Keratinocyte (primary cell): ENCODE measurements around the gene GTF3C1. TPM values are rescaled to one million over a fixed set of nuclear protein-coding genes. Genes with fewer than 3 reads are reported as not detected.

Experiments used
- DNase-seq: peaks from one replicate; pipeline ENCODE4 v3.0.0-alpha.2; 2011; ENCODE audit warnings: low read depth, missing footprints, low spot score
- FAIRE-seq: peaks from 2 replicates; lab custom pipeline; 2011; peaks lifted over from hg19 to GRCh38; lab: Jason Lieb, UNC
- H2AFZ ChIP-seq: 2 replicates; pipeline ENCODE4 v1.6.0; 2012; ENCODE audit warnings: low read length, control low read depth, inconsistent platforms; ENCODE audit not compliant: control insufficient read depth
- H3K27ac ChIP-seq: 2 replicates; pipeline ENCODE4 v1.5.1; 2011; ENCODE audit warnings: low read length; ENCODE audit not compliant: control insufficient read depth, insufficient read depth
- H3K27me3 ChIP-seq: 3 replicates; pipeline ENCODE4 v1.6.0; 2011; ENCODE audit warnings: low read length; ENCODE audit not compliant: control insufficient read depth, insufficient read depth; ENCODE audit errors: extremely low read depth
- H3K36me3 ChIP-seq, 2 experiments: 2 replicates in 1 of 2; 3 replicates in 1 of 2; pipeline ENCODE4 v1.5.1; 2011; ENCODE audit warnings: low read length in 2 of 2, mild to moderate bottlenecking in 1 of 2; ENCODE audit not compliant: control insufficient read depth in 2 of 2, insufficient read depth in 2 of 2; ENCODE audit errors: extremely low read depth in 1 of 2
- H3K4me1 ChIP-seq: 3 replicates; pipeline ENCODE4 v1.5.1; 2011; ENCODE audit warnings: low read length; ENCODE audit not compliant: control insufficient read depth, insufficient read depth; ENCODE audit errors: extremely low read depth
- H3K4me2 ChIP-seq: 3 replicates; pipeline ENCODE4 v1.6.0; 2011; ENCODE audit warnings: low read depth, low read length; ENCODE audit not compliant: control insufficient read depth, insufficient read depth; ENCODE audit errors: extremely low read depth
- H3K4me3 ChIP-seq, 3 experiments: fragments of 200-600 bp in 1 of 3; sonication (generic) in 1 of 3; 2 replicates in 2 of 3; 3 replicates in 1 of 3; pipeline ENCODE4 v1.5.1; 2011 to 2016; ENCODE audit warnings: low read length in 3 of 3, mild to moderate bottlenecking in 3 of 3, control low read depth in 2 of 3, inconsistent platforms in 1 of 3, low read depth in 1 of 3, mixed read lengths in 1 of 3, mixed run types in 1 of 3, moderate library complexity in 1 of 3; ENCODE audit not compliant: control insufficient read depth in 2 of 3, insufficient read depth in 2 of 3; ENCODE audit errors: extremely low read depth in 1 of 3
- H3K79me2 ChIP-seq: 2 replicates; pipeline ENCODE4 v1.6.0; 2012; ENCODE audit warnings: low read length; ENCODE audit not compliant: control insufficient read depth, insufficient read depth
- H3K9ac ChIP-seq: 3 replicates; pipeline ENCODE4 v1.6.0; 2011; ENCODE audit warnings: low read length; ENCODE audit not compliant: control insufficient read depth, insufficient read depth; ENCODE audit errors: extremely low read depth
- H3K9me1 ChIP-seq: 3 replicates; pipeline ENCODE4 v1.6.0; 2011; ENCODE audit warnings: low read length; ENCODE audit not compliant: control insufficient read depth, insufficient read depth; ENCODE audit errors: extremely low read depth
- H3K9me3 ChIP-seq: 2 replicates; pipeline ENCODE4 v1.5.1; 2012; ENCODE audit warnings: low read depth, low read length; ENCODE audit not compliant: control insufficient read depth
- H4K20me1 ChIP-seq: 3 replicates; pipeline ENCODE4 v1.6.0; 2011; ENCODE audit warnings: low read length; ENCODE audit not compliant: control insufficient read depth, insufficient read depth; ENCODE audit errors: extremely low read depth
- CTCF ChIP-seq, 3 experiments: IDR thresholded peaks in 1 of 3; conservative IDR thresholded peaks in 1 of 3; optimal IDR thresholded peaks in 1 of 3; 2 replicates in 2 of 3; 3 replicates in 1 of 3; pipeline versions ENCODE3 to v1.5.1; 2011; ENCODE audit warnings: low read length in 3 of 3, mild to moderate bottlenecking in 3 of 3, moderate library complexity in 2 of 3, control low read depth in 1 of 3, inconsistent platforms in 1 of 3; ENCODE audit not compliant: insufficient read depth in 2 of 3; ENCODE audit errors: extremely low read depth in 1 of 3
- EZH2 ChIP-seq: IDR thresholded peaks from one replicate; pipeline ENCODE4 v1.6.1; 2012; ENCODE audit warnings: inconsistent platforms, mild to moderate bottlenecking, low read length, moderate library complexity
- dilution Hi-C: fragments of 300-500 bp; cut with MboI; formaldehyde crosslinking; loops from one replicate; pipeline ENCODE4 v1.7.0; 2020; ENCODE audit warnings: low sequenced_read_pairs; ENCODE audit not compliant: extremely low pct_ligation_motif_present
- polyA plus RNA-seq, 5 experiments: library from polyadenylated mRNA; depleted of rRNA in 3 of 5; stranded (reverse) in 3 of 5; stranded (forward) in 1 of 5; unstranded in 1 of 5; fragments of >200 nt; gene quantifications; 1 replicate in 1 of 5; 2 replicates in 3 of 5; 3 replicates in 1 of 5; pipeline versions ENCODE4 v1.2.1 to v1.2.3, GENCODE V29; 2011 to 2012; ENCODE audit warnings: missing spikeins in 2 of 5, low read depth in 1 of 5, low replicate concordance in 1 of 5

Gene GTF3C1
- polyA plus RNA-seq, 1 donor (not counting 4 experiments of a cell fraction or from before 2014, with no cell fraction given), result 23.5 TPM

GRCh38 chr16:27547134-27547533 is 2.6 kb downstream of the GTF3C1 start:
- Histone ChIP-seq H4K20me1 (peaks cover 12% of the 10 kb centered on the region), H3K9me1 (peaks cover 3% of the 10 kb centered on the region), H3K9ac (peak overlapping the region; percentile 15), H3K4me1 (peaks cover 33% of the 10 kb centered on the region), H2AFZ (no peak overlapping the region), H3K9me3 (no peaks in the 10 kb centered on the region), H3K27me3 (no peaks in the 10 kb centered on the region), H3K4me2 (peak overlapping the region; percentile 75), H3K4me3 (peak overlapping the region in 1 of 3 experiments; percentile 47), H3K27ac (peak overlapping the region; percentile 60), H3K79me2 (peaks cover 46% of the 10 kb centered on the region), H3K36me3 (peaks cover 22 to 24% of the 10 kb centered on the region in 2 experiments)
- FAIRE-seq (peak; percentile 69), DNase-seq (peak; percentile 26)
- TF ChIP-seq EZH2 (no peak), CTCF (optimal IDR thresholded peaks at IDR 0.05 in 1 of 3, IDR thresholded peaks at IDR 0.05 in 1 of 3, conservative IDR thresholded peaks at IDR 0.05 in 1 of 3; ENCODE audit: extremely low read depth in 1 of 3, insufficient read depth in 2 of 3, low read length in 3 of 3) (no peak)
- dilution Hi-C loops, result no loop called here

GRCh38 chr16:27544671-27545070 is 5.0 kb downstream of the GTF3C1 start:
- Histone ChIP-seq H3K27me3 (no peaks in the 10 kb centered on the region), H2AFZ (no peak overlapping the region), H3K4me3 (no peak overlapping the region), H3K9me3 (no peaks in the 10 kb centered on the region), H4K20me1 (peaks cover 12% of the 10 kb centered on the region), H3K79me2 (peaks cover 32% of the 10 kb centered on the region), H3K9me1 (peaks cover 3% of the 10 kb centered on the region), H3K4me2 (no peak overlapping the region), H3K9ac (no peak overlapping the region), H3K27ac (no peak overlapping the region), H3K36me3 (peaks cover 29 to 41% of the 10 kb centered on the region in 2 experiments), H3K4me1 (peaks cover 26% of the 10 kb centered on the region)
- FAIRE-seq (no peak), DNase-seq (no peak)
- dilution Hi-C loops, result no loop called here
- TF ChIP-seq CTCF (optimal IDR thresholded peaks at IDR 0.05 in 1 of 3, IDR thresholded peaks at IDR 0.05 in 1 of 3, conservative IDR thresholded peaks at IDR 0.05 in 1 of 3; ENCODE audit: extremely low read depth in 1 of 3, insufficient read depth in 2 of 3, low read length in 3 of 3), result no peak
- no peak for TF ChIP-seq EZH2
